Endothelial cell of umbilical vein (primary cell): Measurements from ENCODE around the gene SESN1. TPM values are rescaled to one million over a fixed set of nuclear protein-coding genes. Genes with fewer than 3 reads are reported as not detected.

Experiments used
- BruUV-seq: library from RNA; stranded (reverse); fragments of 400-500 nt; replicated peaks from 2 replicates; lab custom pipeline; 2021; lab: Mats Ljungman, UMichigan
- CTCF ChIA-PET: fragments of 300-600, 350-600 bp; sonication (Branson Sonifier 250); formaldehyde crosslinking; loops from one replicate; lab custom pipeline; 2021; ENCODE audit warnings: antibody characterized with exemption, inconsistent platforms; lab: Charles Lee
- POLR2A ChIA-PET: fragments of 300-600, 350-600 bp; sonication (Branson Sonifier 250); formaldehyde crosslinking; loops from one replicate; lab custom pipeline; 2021; ENCODE audit warnings: antibody characterized with exemption, inconsistent platforms; lab: Charles Lee
- DNase-seq: peaks from one replicate; pipeline ENCODE4 v3.0.0-alpha.2; 2011; ENCODE audit warnings: low read depth, low spot score
- FAIRE-seq: peaks from 2 replicates; lab custom pipeline; 2011; peaks lifted over from hg19 to GRCh38; lab: Jason Lieb, UNC
- H2AFZ ChIP-seq: 2 replicates; pipeline ENCODE4 v1.6.0; 2012; ENCODE audit warnings: low read depth, low read length, control low read depth, inconsistent platforms
- H3K27ac ChIP-seq: 2 replicates; pipeline ENCODE4 v1.5.1; 2011; ENCODE audit warnings: low read depth, mild to moderate bottlenecking, control low read depth, low read length, moderate library complexity; ENCODE audit not compliant: insufficient read depth
- H3K27me3 ChIP-seq, 2 experiments: 2 replicates each; pipeline versions ENCODE4 v1.6.0 to v1.6.1; 2011; ENCODE audit warnings: low read length in 2 of 2, mixed read lengths in 1 of 2; ENCODE audit not compliant: control insufficient read depth in 2 of 2, insufficient read depth in 2 of 2
- H3K36me3 ChIP-seq, 2 experiments: 2 replicates in 1 of 2; 3 replicates in 1 of 2; pipeline ENCODE4 v1.5.1; 2011; ENCODE audit warnings: low read length in 2 of 2, mild to moderate bottlenecking in 1 of 2, moderate library complexity in 1 of 2; ENCODE audit not compliant: control insufficient read depth in 2 of 2, insufficient read depth in 2 of 2; ENCODE audit errors: extremely low read depth in 1 of 2
- H3K4me1 ChIP-seq: 3 replicates; pipeline ENCODE4 v1.5.1; 2011; ENCODE audit warnings: mild to moderate bottlenecking, low read length; ENCODE audit not compliant: control insufficient read depth, insufficient read depth; ENCODE audit errors: extremely low read depth
- H3K4me2 ChIP-seq: 2 replicates; pipeline ENCODE4 v1.6.1; 2011; ENCODE audit warnings: low read length, control low read depth, mixed read lengths; ENCODE audit not compliant: insufficient read depth
- H3K4me3 ChIP-seq, 3 experiments: fragments of 200-600 bp in 1 of 3; sonication (generic), shearing (Covaris generic) in 1 of 3; replicated peaks in 1 of 3; 2 replicates each; pipeline ENCODE4 v1.5.1; 2011 to 2016; ENCODE audit warnings: control low read depth in 3 of 3, low read length in 3 of 3, mild to moderate bottlenecking in 2 of 3, inconsistent platforms in 1 of 3, low read depth in 1 of 3, moderate library complexity in 1 of 3; ENCODE audit not compliant: insufficient read depth in 1 of 3
- H3K79me2 ChIP-seq: 2 replicates; pipeline ENCODE4 v1.6.0; 2012; ENCODE audit warnings: low read length, inconsistent platforms; ENCODE audit not compliant: control insufficient read depth, insufficient read depth
- H3K9ac ChIP-seq: replicated peaks from 2 replicates; pipeline ENCODE3; 2011; ENCODE audit warnings: low read length, control low read depth; ENCODE audit not compliant: insufficient read depth; ENCODE audit errors: extremely low read depth
- H3K9me1 ChIP-seq: replicated peaks from 3 replicates; pipeline ENCODE4 v1.6.0; 2011; ENCODE audit warnings: mild to moderate bottlenecking, low read length; ENCODE audit not compliant: control insufficient read depth, insufficient read depth; ENCODE audit errors: extremely low read depth
- H3K9me3 ChIP-seq: replicated peaks from 2 replicates; pipeline ENCODE4 v1.5.1; 2012; ENCODE audit warnings: low read length, inconsistent platforms; ENCODE audit not compliant: control insufficient read depth, insufficient read depth
- H4K20me1 ChIP-seq: replicated peaks from 2 replicates; pipeline ENCODE3; 2011; ENCODE audit warnings: mild to moderate bottlenecking, low read length; ENCODE audit not compliant: control insufficient read depth, insufficient read depth; ENCODE audit errors: extremely low read depth
- CTCF ChIP-seq, 2 donors: IDR thresholded peaks; 1 replicate in 1 of 2; 2 replicates in 1 of 2; pipeline ENCODE4 v1.5.1; 2011; ENCODE audit warnings: low read length in 2 of 2, mild to moderate bottlenecking in 2 of 2, moderate library complexity in 2 of 2, control low read depth in 1 of 2, inconsistent platforms in 1 of 2, low read depth in 1 of 2; ENCODE audit not compliant: insufficient read depth in 1 of 2; ENCODE audit errors: extremely low read depth in 1 of 2
- EZH2 ChIP-seq: IDR thresholded peaks from 2 replicates; pipeline ENCODE4 v1.6.1; 2012; ENCODE audit warnings: borderline replicate concordance, low read depth, mild to moderate bottlenecking, moderate library complexity, low read length, inconsistent platforms; ENCODE audit not compliant: severe bottlenecking
- FOS ChIP-seq: IDR thresholded peaks from 2 replicates; pipeline ENCODE4 v1.6.1; 2011; ENCODE audit warnings: mild to moderate bottlenecking, low read length, moderate library complexity, borderline replicate concordance; ENCODE audit not compliant: insufficient read depth
- GATA2 ChIP-seq: IDR thresholded peaks from 2 replicates; pipeline ENCODE4 v1.7.0; 2011; ENCODE audit warnings: low read depth, mild to moderate bottlenecking, moderate library complexity, mixed read lengths, low read length; ENCODE audit not compliant: insufficient read length, insufficient read depth
- JUN ChIP-seq: IDR thresholded peaks from 2 replicates; pipeline ENCODE4 v1.6.1; 2011; ENCODE audit warnings: borderline replicate concordance, low read depth; ENCODE audit not compliant: insufficient read length, insufficient read depth
- MYC ChIP-seq: IDR thresholded peaks from one replicate; pipeline ENCODE4 v1.6.1; 2011; ENCODE audit warnings: mild to moderate bottlenecking, low read depth, low read length
- POLR2A ChIP-seq: IDR thresholded peaks from 2 replicates; pipeline ENCODE4 v1.6.1; 2012; ENCODE audit warnings: low read depth, mild to moderate bottlenecking, control low read depth, low read length
- POLR2AphosphoS5 ChIP-seq: IDR thresholded peaks from 2 replicates; pipeline ENCODE4 v1.6.1; 2012; ENCODE audit warnings: low read depth, mild to moderate bottlenecking, control low read depth, low read length, moderate library complexity; ENCODE audit not compliant: insufficient read depth
- dilution Hi-C: fragments of 300-500 bp; cut with MboI; formaldehyde crosslinking; loops from one replicate; pipeline ENCODE4 v1.15.0; 2019; ENCODE audit warnings: low sequenced_read_pairs; ENCODE audit not compliant: extremely low pct_ligation_motif_present
- intact Hi-C: fragments of 100-400 bp; cut with micrococcal nuclease; formaldehyde crosslinking; loops from one replicate; pipeline ENCODE4 v1.10.0; 2022
- polyA plus RNA-seq, 4 experiments: library from polyadenylated mRNA; depleted of rRNA in 3 of 4; stranded (reverse) in 3 of 4; unstranded in 1 of 4; fragments of >200 nt; gene quantifications; 2 replicates each; pipeline versions ENCODE4 v1.2.1 to v1.2.3, GENCODE V29; 2011 to 2012; ENCODE audit warnings: missing spikeins in 1 of 4
- total RNA-seq: library from RNA; stranded (reverse); gene quantifications from 2 replicates; pipeline ENCODE4 v1.2.3, GENCODE V29; 2021
- TF ChIP-seq, protein P1 (sequence below): IDR thresholded peaks from 2 replicates; pipeline ENCODE4 v1.6.1; 2011; ENCODE audit not compliant: insufficient read depth, insufficient read length

SESN1 gene
- total and polyA plus RNA-seq, 2 donors (not counting 3 experiments of a cell fraction or from before 2014, with no cell fraction given) = 7.1 to 15.6 TPM

- FAIRE-seq (no peak), DNase-seq (no peak)
- Histone ChIP-seq H3K9ac (no peak overlapping the region), H3K9me3 (no peaks in the 10 kb centered on the region), H4K20me1 (no peaks in the 10 kb centered on the region), H3K4me2 (no peak overlapping the region), H3K9me1 (no peaks in the 10 kb centered on the region), H3K79me2 (no peaks in the 10 kb centered on the region), H3K4me1 (no peaks in the 10 kb centered on the region), H2AFZ (no peak overlapping the region), H3K27me3 (no peaks in the 10 kb centered on the region), H3K36me3 (no peaks in the 10 kb centered on the region), H3K27ac (no peak overlapping the region), H3K4me3 (no peak overlapping the region)
- POLR2A ChIA-PET = no interaction called here
- intact Hi-C loops = no loop called here
- dilution Hi-C loops = no loop called here
- CTCF ChIA-PET = no interaction called here
- no TSS peak for BruUV-seq
- TF ChIP-seq POLR2A = no peak
- no peak for TF ChIP-seq JUN
- no peak for TF ChIP-seq EZH2
- TF ChIP-seq GATA2 = no peak
- TF ChIP-seq POLR2AphosphoS5 = no peak
These were observed 74.7 kb downstream of the SESN1 start for GRCh38 chr6:109019911-109020310.

GRCh38 chr6:109015176-109015575 lies 79.5 kb downstream of the SESN1 start:
- Histone ChIP-seq H3K9me1 (no peaks in the 10 kb centered on the region), H3K27ac (no peak overlapping the region), H4K20me1 (no peaks in the 10 kb centered on the region), H3K4me3 (no peak overlapping the region), H3K9ac (no peak overlapping the region), H3K36me3 (no peaks in the 10 kb centered on the region), H2AFZ (no peak overlapping the region), H3K9me3 (no peaks in the 10 kb centered on the region), H3K4me1 (no peaks in the 10 kb centered on the region), H3K27me3 (no peaks in the 10 kb centered on the region), H3K4me2 (no peak overlapping the region), H3K79me2 (no peaks in the 10 kb centered on the region)
- POLR2A ChIA-PET = no interaction called here
- no peak for FAIRE-seq
- DNase-seq = no peak
- no TSS peak for BruUV-seq
- intact Hi-C loops (no loop called here), dilution Hi-C loops (no loop called here)
- CTCF ChIA-PET = interaction anchor here (1.6 kb wide), 1 partner anchor 10 kb away, joined by 4 read pairs; no protein-coding TSS in a partner anchor
- TF ChIP-seq JUN (no peak), CTCF (IDR thresholded peaks at IDR 0.05; ENCODE audit: extremely low read depth in 1 of 2, insufficient read depth in 1 of 2, low read depth in 1 of 2, low read length in 2 of 2) (no peak), FOS (no peak), POLR2AphosphoS5 (no peak), GATA2 (no peak), MYC (no peak), EZH2 (no peak), POLR2A (no peak)
- TF ChIP-seq, protein P1, sequence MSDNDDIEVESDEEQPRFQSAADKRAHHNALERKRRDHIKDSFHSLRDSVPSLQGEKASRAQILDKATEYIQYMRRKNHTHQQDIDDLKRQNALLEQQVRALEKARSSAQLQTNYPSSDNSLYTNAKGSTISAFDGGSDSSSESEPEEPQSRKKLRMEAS = no peak
